SK-N-MC (cell line): ENCODE data around the gene C1orf141.

Experiments
- EZH2 ChIP-seq: fragments of 200-600 bp; sonication (generic); IDR thresholded peaks from one replicate; pipeline ENCODE4 v1.6.1; 2017; ENCODE audit warnings: antibody characterized with exemption
- FOXP2 ChIP-seq: optimal IDR thresholded peaks from 2 replicates; pipeline ENCODE3; 2011; ENCODE audit warnings: mild to moderate bottlenecking, moderate library complexity; ENCODE audit not compliant: insufficient read depth; ENCODE audit errors: extremely low read length, control extremely low read depth
- POLR2AphosphoS5 ChIP-seq: IDR thresholded peaks from 2 replicates; pipeline ENCODE4 v1.6.1; 2012; ENCODE audit warnings: mild to moderate bottlenecking, low read depth, low read length, borderline replicate concordance

- TF ChIP-seq EZH2: no peak
- TF ChIP-seq POLR2AphosphoS5: no peak
- TF ChIP-seq FOXP2: no peak
These were observed 81.3 kb downstream of the C1orf141 start for GRCh38 chr1:67053535-67053784.
